ENCODE results near the gene TAF7L. TPM values are rescaled to one million over a fixed set of nuclear protein-coding genes. Genes with fewer than 3 reads are reported as not detected.

TAF7L gene
- total and polyA plus RNA-seq, 2 experiments from 2014 or later, result 0.27 TPM; not detected in 1

DNA sequence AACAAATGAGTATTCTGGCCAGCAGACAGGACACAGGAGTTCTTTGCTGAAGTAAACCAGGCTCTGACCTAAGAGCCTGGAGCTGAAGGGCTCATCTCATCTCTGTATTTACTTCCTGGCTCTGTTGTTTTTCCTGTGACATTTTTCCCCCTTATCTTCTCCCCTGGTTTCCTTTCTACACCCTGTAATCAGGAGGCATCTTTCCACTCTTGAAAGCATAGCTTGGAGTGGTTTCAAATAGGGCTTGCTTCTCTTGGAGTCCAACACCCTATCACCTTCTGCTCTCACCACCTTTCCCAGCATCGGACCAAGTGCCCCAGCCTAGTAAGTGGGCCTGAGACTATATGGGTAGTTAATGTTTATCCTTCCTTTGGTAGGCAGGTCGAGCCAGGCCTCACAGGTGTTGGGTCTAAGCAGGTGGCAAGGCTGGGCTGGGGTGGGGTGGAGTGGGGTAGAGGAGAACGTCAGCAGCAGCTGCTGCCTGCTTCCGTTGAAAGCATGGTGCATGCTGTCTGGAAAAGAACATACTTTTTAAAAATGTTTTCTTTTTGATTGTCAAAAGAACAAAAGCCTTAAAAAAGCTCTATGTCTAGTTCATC, 70.4 kb downstream of the TAF7L start:
- no peaks in the 10 kb centered on the region for H3K36me3 ChIP-seq

DNA sequence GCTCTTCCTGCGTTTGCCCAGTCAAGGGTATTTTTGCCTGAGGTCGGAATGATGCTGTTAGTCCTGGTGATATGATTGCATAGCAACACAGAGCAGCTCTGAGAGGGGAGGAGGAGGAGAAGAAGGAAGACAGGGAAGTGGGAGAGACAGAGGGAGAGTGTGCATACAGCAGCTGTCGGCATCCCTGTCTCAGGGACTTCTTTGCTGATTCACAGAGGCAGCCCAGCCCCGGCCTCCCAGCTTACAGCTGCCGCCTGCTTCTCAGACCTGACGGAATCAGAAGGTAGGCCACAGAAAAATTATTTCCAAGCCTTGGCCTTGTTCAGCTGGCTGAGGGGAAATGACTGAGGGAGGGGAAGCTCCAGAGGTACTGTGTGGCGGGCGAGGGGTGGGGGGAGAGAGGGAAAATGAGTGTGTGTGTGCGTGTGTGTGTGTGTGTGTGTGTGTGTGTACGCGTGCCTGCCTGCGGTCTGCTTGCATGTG, 71.2 kb downstream of the TAF7L start:
- peak; percentile 22 to 66 for DNase-seq (ENCODE audit: low read depth in 1 of 2, low spot score in 1 of 2)
- no peaks in the 10 kb centered on the region for H3K9me3 ChIP-seq (ENCODE audit: low read depth)
- H3K4me3 ChIP-seq, result no peak overlapping the region
- no peak overlapping the region for H3K27ac ChIP-seq
- H3K36me3 ChIP-seq, result no peaks in the 10 kb centered on the region
- H3K27me3 ChIP-seq, result no peaks in the 10 kb centered on the region
- TF ChIP-seq, protein P1, sequence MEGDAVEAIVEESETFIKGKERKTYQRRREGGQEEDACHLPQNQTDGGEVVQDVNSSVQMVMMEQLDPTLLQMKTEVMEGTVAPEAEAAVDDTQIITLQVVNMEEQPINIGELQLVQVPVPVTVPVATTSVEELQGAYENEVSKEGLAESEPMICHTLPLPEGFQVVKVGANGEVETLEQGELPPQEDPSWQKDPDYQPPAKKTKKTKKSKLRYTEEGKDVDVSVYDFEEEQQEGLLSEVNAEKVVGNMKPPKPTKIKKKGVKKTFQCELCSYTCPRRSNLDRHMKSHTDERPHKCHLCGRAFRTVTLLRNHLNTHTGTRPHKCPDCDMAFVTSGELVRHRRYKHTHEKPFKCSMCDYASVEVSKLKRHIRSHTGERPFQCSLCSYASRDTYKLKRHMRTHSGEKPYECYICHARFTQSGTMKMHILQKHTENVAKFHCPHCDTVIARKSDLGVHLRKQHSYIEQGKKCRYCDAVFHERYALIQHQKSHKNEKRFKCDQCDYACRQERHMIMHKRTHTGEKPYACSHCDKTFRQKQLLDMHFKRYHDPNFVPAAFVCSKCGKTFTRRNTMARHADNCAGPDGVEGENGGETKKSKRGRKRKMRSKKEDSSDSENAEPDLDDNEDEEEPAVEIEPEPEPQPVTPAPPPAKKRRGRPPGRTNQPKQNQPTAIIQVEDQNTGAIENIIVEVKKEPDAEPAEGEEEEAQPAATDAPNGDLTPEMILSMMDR (IDR thresholded peaks at IDR 0.05; ENCODE audit: low read depth, low read length), result no peak
- no peaks in the 10 kb centered on the region for H3K4me1 ChIP-seq (ENCODE audit: low read depth)

More for the DNA sequence above, 70.4 kb downstream of the TAF7L start:
- Histone ChIP-seq H3K4me3 (no peak overlapping the region), H3K27me3 (no peaks in the 10 kb centered on the region), H3K4me1 (ENCODE audit: low read depth) (no peaks in the 10 kb centered on the region), H3K9me3 (ENCODE audit: low read depth) (no peaks in the 10 kb centered on the region), H3K27ac (peak overlapping the region; percentile 28)
- TF ChIP-seq, protein P1 (IDR thresholded peaks at IDR 0.05; ENCODE audit: low read depth, low read length), result no peak
- DNase-seq (ENCODE audit: low read depth in 1 of 2, low spot score in 1 of 2), result peak in 1 of 2 donors; percentile 24

DNA sequence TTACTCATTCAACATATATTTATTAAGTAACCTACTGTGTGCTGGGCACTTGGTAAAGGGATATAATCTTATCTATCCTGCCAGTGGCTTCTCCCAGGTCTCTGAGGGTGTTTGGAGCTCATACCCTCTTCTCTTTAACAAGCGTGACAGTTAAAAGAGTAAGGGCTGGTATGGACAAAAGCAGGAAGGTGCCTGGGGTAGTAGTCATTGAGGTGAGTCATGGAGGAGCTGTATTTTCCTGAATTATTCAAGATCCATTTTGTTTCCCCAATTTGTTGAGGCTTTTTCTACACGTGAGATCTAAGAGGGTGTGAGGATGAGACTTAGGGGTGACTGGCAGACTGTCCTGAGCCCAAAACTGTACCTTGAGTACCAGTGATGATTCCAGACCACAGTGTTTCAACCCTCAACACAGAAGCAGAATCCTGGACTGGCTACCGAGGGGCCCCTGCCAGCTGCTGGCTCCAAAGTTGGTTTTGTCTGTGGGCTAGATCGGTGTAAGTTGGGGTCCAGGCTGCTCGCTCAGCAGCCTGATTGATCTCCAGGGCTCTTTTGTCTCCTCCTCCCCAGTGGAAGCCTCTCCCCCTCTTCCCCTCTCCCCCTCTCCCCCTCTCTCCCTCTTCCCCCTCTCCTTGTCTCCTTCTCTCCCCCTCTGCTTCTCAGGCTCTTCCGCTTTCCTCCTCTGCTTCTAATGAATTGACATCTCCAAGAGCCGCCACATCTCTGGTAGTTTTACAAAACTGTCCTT, 71.8 kb downstream of the TAF7L start, which contains the start of gene DRP2:
Gene DRP2, plus strand, starts transcription at position 671 of the 748 bp plus-strand sequence. CDS start 11,862 bp downstream, outside the sequence.
- H3K27me3 ChIP-seq, result no peaks in the 10 kb centered on the region
- H3K9me3 ChIP-seq (ENCODE audit: low read depth), result no peaks in the 10 kb centered on the region
- H3K27ac ChIP-seq, result peak within 1 kb of the TSS; percentile 28
- DNase-seq (ENCODE audit: low read depth in 1 of 2, low spot score in 1 of 2), result no peak
- H3K4me1 ChIP-seq (ENCODE audit: low read depth), result no peaks in the 10 kb centered on the region
- no peaks in the 10 kb centered on the region for H3K36me3 ChIP-seq
- H3K4me3 ChIP-seq, result no peak within 1 kb of the TSS
- TF ChIP-seq, protein P1 (IDR thresholded peaks at IDR 0.05; ENCODE audit: low read depth, low read length), result no peak

Other genes starting within 250 kb of the TAF7L start
- 14.5 and 18.7 TPM in 2 replicates for gene TRMT2B, start 239.2 kb downstream of the TAF7L start, total RNA-seq
- 13.7 and 14.0 TPM in 2 replicates for gene TRMT2B, start 239.2 kb downstream of the TAF7L start, polyA plus RNA-seq
- gene TMEM35A, start 212.5 kb downstream of the TAF7L start, total RNA-seq, result 5.7 and 7.2 TPM in 2 replicates
- gene TMEM35A, start 212.5 kb downstream of the TAF7L start, polyA plus RNA-seq, result 9.6 and 10.2 TPM in 2 replicates
- 1.9 and 6.7 TPM in 2 replicates for gene CENPI, start 193.1 kb downstream of the TAF7L start, total RNA-seq
- 1.1 and 2.4 TPM in 2 replicates for gene CENPI, start 193.1 kb downstream of the TAF7L start, polyA plus RNA-seq
- gene DRP2, start 71.5 kb downstream of the TAF7L start, total RNA-seq, result 1.1 and 1.3 TPM in 2 replicates
- 0.20 and 0.31 TPM in 2 replicates for gene DRP2, start 71.5 kb downstream of the TAF7L start, polyA plus RNA-seq
- gene TIMM8A, start 57.4 kb upstream of the TAF7L start, total RNA-seq, result 3.6 and 5.7 TPM in 2 replicates
- 14.2 and 17.6 TPM in 2 replicates for gene TIMM8A, start 57.4 kb upstream of the TAF7L start, polyA plus RNA-seq
- gene BTK, start 94.9 kb upstream of the TAF7L start, total RNA-seq, result 0.06 TPM in 1 of 2 replicates, not detected in the other
- gene BTK, start 94.9 kb upstream of the TAF7L start, polyA plus RNA-seq, result 0.06 and 2.5 TPM in 2 replicates
- 3,802 and 4,744 TPM in 2 replicates for gene RPL36A, start 99.7 kb upstream of the TAF7L start, total RNA-seq
- gene RPL36A, start 99.7 kb upstream of the TAF7L start, polyA plus RNA-seq, result 293 and 403 TPM in 2 replicates
- gene GLA, start 116.6 kb upstream of the TAF7L start, total RNA-seq, result 10.0 and 12.0 TPM in 2 replicates
- gene GLA, start 116.6 kb upstream of the TAF7L start, polyA plus RNA-seq, result 17.3 and 20.9 TPM in 2 replicates
- gene HNRNPH2, start 116.9 kb upstream of the TAF7L start, total RNA-seq, result 76.9 and 87.3 TPM in 2 replicates
- gene HNRNPH2, start 116.9 kb upstream of the TAF7L start, polyA plus RNA-seq, result 166 and 189 TPM in 2 replicates
- 6.9 and 16.7 TPM in 2 replicates for gene ARMCX4, start 194.1 kb upstream of the TAF7L start, total RNA-seq
- gene ARMCX4, start 194.1 kb upstream of the TAF7L start, polyA plus RNA-seq, result 11.2 and 16.3 TPM in 2 replicates

Measured in cardiac muscle cell (in vitro differentiated cells and primary cell).